Ectodermal cell (in vitro differentiated cells): ENCODE results near the gene MRPL9.

Experiments used
- H3K27ac ChIP-seq: 2 replicates; pipeline ENCODE4 v1.7.0; 2013; ENCODE audit warnings: mild to moderate bottlenecking, low read depth, low read length; ENCODE audit not compliant: insufficient read depth, poor library complexity, severe bottlenecking
- H3K27me3 ChIP-seq: 2 replicates; pipeline ENCODE4 v1.7.0; 2013; ENCODE audit warnings: mild to moderate bottlenecking, low read length; ENCODE audit not compliant: insufficient read depth, control insufficient read depth, poor library complexity, severe bottlenecking
- H3K36me3 ChIP-seq: one replicate; pipeline ENCODE4 v1.7.0; 2013; ENCODE audit warnings: low read length; ENCODE audit not compliant: control insufficient read depth, insufficient read depth
- H3K4me1 ChIP-seq: one replicate; pipeline ENCODE4 v1.7.0; 2013; ENCODE audit warnings: low read length; ENCODE audit not compliant: control insufficient read depth, insufficient read depth
- H3K4me3 ChIP-seq: 2 replicates; pipeline ENCODE4 v1.7.0; 2013; ENCODE audit warnings: low read depth, low read length, control low read depth; ENCODE audit not compliant: insufficient read depth
- H3K9me3 ChIP-seq: 2 replicates; pipeline ENCODE4 v1.7.0; 2013; ENCODE audit warnings: mild to moderate bottlenecking, low read length, moderate library complexity; ENCODE audit not compliant: control insufficient read depth
- WGBS, 2 experiments: methylation state at CpG; one replicate each; pipeline ENCODE4 v1.1.7; 2013; ENCODE audit warnings: missing lambda C conversion rate in 2 of 2; 5-methylcytosine and 5-hydroxymethylcytosine counted together

Gene MRPL9

GRCh38 chr1:151803164-151803563, 39.9 kb upstream of the MRPL9 start:
- Histone ChIP-seq H3K9me3 (no peaks in the 10 kb centered on the region), H3K4me1 (no peaks in the 10 kb centered on the region), H3K36me3 (no peaks in the 10 kb centered on the region), H3K4me3 (no peak overlapping the region), H3K27ac (no peak overlapping the region), H3K27me3 (no peaks in the 10 kb centered on the region)

DNA sequence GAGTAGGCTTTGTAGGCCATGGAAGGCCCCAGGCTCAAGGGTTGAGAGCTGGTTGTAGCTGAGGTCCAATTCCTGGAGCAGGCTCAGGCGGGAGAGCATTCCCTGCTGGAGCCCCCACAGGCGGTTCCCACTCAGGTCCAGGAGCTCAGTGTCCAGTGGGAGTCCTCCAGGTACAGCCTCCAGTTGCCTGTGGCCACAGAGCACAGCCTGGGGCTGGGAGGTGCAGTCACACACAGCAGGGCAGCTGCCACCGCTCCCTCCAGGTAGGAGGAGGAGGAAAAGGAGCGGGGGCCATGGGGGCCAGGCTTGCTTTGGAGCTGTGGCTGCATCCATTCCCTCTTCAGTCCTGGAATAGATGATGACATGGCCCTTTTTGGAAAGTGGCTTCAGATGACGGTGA, 39.1 kb upstream of the MRPL9 start:
- 91 to 93% methylated on average over 5 of the region's 5 CpGs for WGBS, 2 experiments
- no peaks in the 10 kb centered on the region for H3K4me1 ChIP-seq

DNA sequence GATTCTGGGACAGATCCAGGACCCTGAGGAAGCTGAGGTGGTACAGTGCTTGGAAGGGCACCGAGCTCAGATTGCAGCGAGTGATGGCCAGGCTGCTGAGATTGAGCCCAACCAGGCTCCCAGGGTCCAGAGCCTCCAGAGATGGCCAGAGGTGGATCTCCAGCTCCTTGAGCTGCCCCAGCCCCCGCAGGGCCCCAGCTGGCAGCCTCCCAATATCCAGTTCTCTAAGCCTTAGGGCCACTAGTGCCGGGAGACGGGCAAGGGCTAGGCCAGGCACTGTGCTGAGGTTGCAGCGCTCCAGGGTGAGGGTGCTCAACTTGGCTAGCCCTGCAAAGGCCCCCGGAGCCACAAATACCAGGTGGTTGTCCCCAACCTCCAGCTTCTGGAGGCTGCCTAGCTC, 38.5 kb upstream of the MRPL9 start:
- Histone ChIP-seq H3K27ac (no peak overlapping the region), H3K4me1 (no peaks in the 10 kb centered on the region), H3K9me3 (no peaks in the 10 kb centered on the region), H3K27me3 (no peaks in the 10 kb centered on the region), H3K36me3 (no peaks in the 10 kb centered on the region), H3K4me3 (no peak overlapping the region)
- 88 to 92% methylated on average over 7 of the region's 7 CpGs for WGBS, 2 experiments

More for the DNA sequence above, 39.1 kb upstream of the MRPL9 start:
- no peaks in the 10 kb centered on the region for H3K36me3 ChIP-seq
- H3K4me3 ChIP-seq: no peak overlapping the region
- no peaks in the 10 kb centered on the region for H3K27me3 ChIP-seq
- no peaks in the 10 kb centered on the region for H3K9me3 ChIP-seq
- H3K27ac ChIP-seq: no peak overlapping the region

- no peak overlapping the region for H3K27ac ChIP-seq
- no peaks in the 10 kb centered on the region for H3K27me3 ChIP-seq
- no peaks in the 10 kb centered on the region for H3K36me3 ChIP-seq
- 95 to 96% methylated on average over 12 of the region's 12 CpGs for WGBS, 2 experiments
- H3K4me1 ChIP-seq: no peaks in the 10 kb centered on the region
- H3K4me3 ChIP-seq: no peak overlapping the region
- H3K9me3 ChIP-seq: no peaks in the 10 kb centered on the region
Observed at GRCh38 chr1:151801310-151801820, 38.1 kb upstream of the MRPL9 start.

- H3K27me3 ChIP-seq: no peaks in the 10 kb centered on the region
- no peaks in the 10 kb centered on the region for H3K4me1 ChIP-seq
- H3K27ac ChIP-seq: no peak overlapping the region
- H3K36me3 ChIP-seq: no peaks in the 10 kb centered on the region
- no peak overlapping the region for H3K4me3 ChIP-seq
- 91 to 94% methylated on average over 8 of the region's 8 CpGs for WGBS, 2 experiments
- H3K9me3 ChIP-seq: no peaks in the 10 kb centered on the region
Observed at GRCh38 chr1:151800830-151801229, 37.5 kb upstream of the MRPL9 start.

GRCh38 chr1:151799179-151800022, 36.1 kb upstream of the MRPL9 start:
- Histone ChIP-seq H3K9me3 (no peaks in the 10 kb centered on the region), H3K27ac (no peak overlapping the region), H3K36me3 (no peaks in the 10 kb centered on the region), H3K27me3 (no peaks in the 10 kb centered on the region), H3K4me1 (no peaks in the 10 kb centered on the region), H3K4me3 (no peak overlapping the region)
- WGBS, 2 experiments: 44 to 48% methylated on average over 9 of the region's 9 CpGs

DNA sequence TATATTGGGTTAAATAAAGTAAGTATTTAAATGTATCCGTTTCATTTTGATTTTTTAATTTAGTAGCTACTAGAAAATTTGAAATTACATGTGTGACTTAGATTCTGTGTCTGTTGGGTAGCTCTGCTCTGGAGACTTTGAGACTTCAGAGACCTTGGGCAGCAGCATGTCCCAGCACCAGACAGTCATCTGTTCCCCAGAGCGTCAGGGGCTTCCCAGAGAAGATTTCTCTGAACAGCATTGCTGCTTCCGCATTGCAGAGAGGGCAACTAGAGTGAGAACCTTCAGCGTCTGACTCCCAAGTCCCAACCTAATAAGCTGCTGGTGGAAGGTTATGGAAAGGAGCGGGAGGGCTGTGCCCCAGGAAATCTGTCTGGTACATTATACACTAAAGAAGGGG, 35.3 kb upstream of the MRPL9 start:
- no peaks in the 10 kb centered on the region for H3K4me1 ChIP-seq
- H3K27me3 ChIP-seq: no peaks in the 10 kb centered on the region
- no peaks in the 10 kb centered on the region for H3K9me3 ChIP-seq

DNA sequence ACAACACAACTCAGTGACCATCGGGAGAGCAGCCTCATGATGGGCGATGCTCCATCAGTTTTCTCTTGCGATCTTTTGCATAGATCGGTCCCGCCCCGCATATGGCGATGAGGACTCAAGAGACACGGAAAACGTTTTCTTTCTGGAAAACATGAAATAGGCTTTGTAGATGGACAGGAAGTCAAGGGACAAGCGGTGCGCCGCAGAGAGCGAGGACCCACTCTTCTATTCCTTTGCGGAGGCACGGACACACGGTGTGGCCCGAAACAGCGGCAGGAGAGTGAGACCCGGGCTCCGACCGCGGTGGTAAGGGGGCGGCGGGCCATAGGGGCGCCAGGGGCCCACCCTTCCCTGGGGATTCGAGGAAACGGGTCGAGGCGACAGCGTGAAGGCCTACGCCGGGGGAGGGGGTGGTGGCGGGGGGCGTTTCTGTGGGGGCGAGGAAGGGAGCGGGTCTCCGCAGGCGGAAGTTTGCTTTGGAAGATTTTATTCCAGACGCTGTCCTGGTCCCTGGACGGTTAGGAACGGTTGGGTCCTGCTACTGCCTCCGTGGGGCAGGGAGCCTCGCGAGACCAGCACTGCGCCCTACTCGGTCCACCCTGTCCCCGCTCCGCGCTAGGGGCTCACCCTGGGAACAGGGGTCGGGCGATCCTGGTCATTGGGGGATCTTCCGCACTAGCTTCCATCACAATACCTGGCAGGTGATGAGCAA, 27.8 kb upstream of the MRPL9 start:
- WGBS, 2 experiments: 1% methylated on average over 51 to 52 of the region's 52 CpGs
- Histone ChIP-seq H3K27ac (peak overlapping the region; percentile 52), H3K9me3 (no peaks in the 10 kb centered on the region), H3K4me3 (peak overlapping the region; percentile 74), H3K36me3 (no peaks in the 10 kb centered on the region), H3K27me3 (peaks cover 13% of the 10 kb centered on the region), H3K4me1 (no peaks in the 10 kb centered on the region)

More for the DNA sequence above, 35.3 kb upstream of the MRPL9 start:
- H3K4me3 ChIP-seq: no peak overlapping the region
- H3K36me3 ChIP-seq: no peaks in the 10 kb centered on the region
- 92 to 94% methylated on average over 5 of the region's 5 CpGs for WGBS, 2 experiments
- H3K27ac ChIP-seq: no peak overlapping the region

GRCh38 chr1:151790071-151790939, 27.0 kb upstream of the MRPL9 start, which contains the start of gene TDRKH:
TDRKH (minus strand) TSS chr1:151790500; CDS start chr1:151783022, 7,478 bp downstream.
- Histone ChIP-seq H3K36me3 (no peaks in the 10 kb centered on the region), H3K4me3 (peak within 1 kb of the TSS; percentile 74), H3K4me1 (no peaks in the 10 kb centered on the region), H3K9me3 (no peaks in the 10 kb centered on the region), H3K27me3 (peaks cover 13% of the 10 kb centered on the region), H3K27ac (peak within 1 kb of the TSS; percentile 52)
- 0% methylated on average over 58 of the region's 58 CpGs for WGBS, 2 experiments
